CD4-positive, alpha-beta T cell (primary cell): Measurements from ENCODE around the gene RSPH4A. TPM values are rescaled to one million over a fixed set of nuclear protein-coding genes. Genes with fewer than 3 reads are reported as not detected.
A peak's percentile ranks its signal among the peaks of the same experiment; 100 is the strongest.

ENCODE experiments used
- ATAC-seq: fragments of 200-7000 bp; cut with Tn5 transposase; one replicate; pipeline ENCODE4 v1.10.0; 2022; ENCODE audit warnings: mild to moderate bottlenecking; ENCODE audit not compliant: poor library complexity
- CTCF ChIA-PET: fragments of 350-600 bp; sonication (Branson Sonifier 250); formaldehyde crosslinking; loops from one replicate; lab custom pipeline; 2021; ENCODE audit warnings: antibody characterized with exemption, inconsistent platforms; lab: Charles Lee
- POLR2A ChIA-PET: fragments of 350-600 bp; sonication (Branson Sonifier 250); formaldehyde crosslinking; loops from one replicate; lab custom pipeline; 2021; ENCODE audit warnings: antibody characterized with exemption, inconsistent platforms; lab: Charles Lee
- DNase-seq, 14 experiments: peaks; one replicate each; pipeline ENCODE4 v3.0.0-alpha.2; 2013 to 2020; ENCODE audit warnings: mixed read lengths in 2 of 14
- H3K27ac ChIP-seq, 2 donors: one replicate each; pipeline versions ENCODE4 v1.5.1 to v1.7.0; 2013; ENCODE audit warnings: low read length in 2 of 2, low read depth in 1 of 2, mild to moderate bottlenecking in 1 of 2
- H3K27me3 ChIP-seq, 2 experiments: 1 replicate in 1 of 2; 2 replicates in 1 of 2; pipeline versions ENCODE4 v1.6.1 to v1.7.0; 2013; ENCODE audit warnings: low read length in 2 of 2, control low read depth in 1 of 2, mild to moderate bottlenecking in 1 of 2, moderate library complexity in 1 of 2; ENCODE audit not compliant: insufficient read depth in 2 of 2, control insufficient read depth in 1 of 2
- H3K36me3 ChIP-seq: one replicate; pipeline ENCODE4 v1.6.1; 2013; ENCODE audit warnings: low read length, control low read depth; ENCODE audit not compliant: insufficient read depth
- H3K4me1 ChIP-seq: one replicate; pipeline ENCODE4 v1.6.1; 2013; ENCODE audit warnings: low read length, control low read depth; ENCODE audit not compliant: insufficient read depth
- H3K4me3 ChIP-seq: one replicate; pipeline ENCODE4 v1.5.1; 2013; ENCODE audit warnings: mild to moderate bottlenecking, low read length, moderate library complexity
- H3K9me3 ChIP-seq, 2 experiments: 1 replicate in 1 of 2; 2 replicates in 1 of 2; pipeline versions ENCODE4 v1.6.1 to v1.7.0; 2013; ENCODE audit warnings: low read length in 2 of 2, mild to moderate bottlenecking in 2 of 2, control low read depth in 1 of 2, moderate library complexity in 1 of 2; ENCODE audit not compliant: control insufficient read depth in 1 of 2, insufficient read depth in 1 of 2
- H3K27ac Mint-ChIP-seq: one replicate; pipeline ENCODE4 v1.8.0; 2020; ENCODE audit warnings: mixed read lengths
- H3K27me3 Mint-ChIP-seq: one replicate; pipeline ENCODE4 v1.8.0; 2021; ENCODE audit warnings: mixed read lengths
- H3K36me3 Mint-ChIP-seq: one replicate; pipeline ENCODE4 v1.8.0; 2021; ENCODE audit warnings: low read depth, mixed read lengths
- H3K4me1 Mint-ChIP-seq: one replicate; pipeline ENCODE4 v1.8.0; 2021; ENCODE audit warnings: low read depth, mixed read lengths
- H3K4me3 Mint-ChIP-seq: one replicate; pipeline ENCODE4 v1.8.0; 2020; ENCODE audit warnings: mild to moderate bottlenecking, mixed read lengths
- H3K9me3 Mint-ChIP-seq: one replicate; pipeline ENCODE4 v1.8.0; 2020; ENCODE audit warnings: mixed read lengths
- intact Hi-C, 2 experiments: fragments of 100-400 bp; cut with DNase I in 1 of 2; cut with micrococcal nuclease in 1 of 2; formaldehyde crosslinking; loops; one replicate each; pipeline versions ENCODE4 v1.15.1 to v1.9.0; 2023 to 2025; cut with DNase I, micrococcal nuclease
- total RNA-seq, 174 experiments: library from RNA in 2 of 174; stranded (reverse) in 2 of 174; gene quantifications; one replicate each; pipeline ENCODE4 v1.2.3 and lab custom pipeline; 2021 to 2026
- TF ChIP-seq, protein P1 (sequence below): fragments of 200-600 bp; IDR thresholded peaks from one replicate; pipeline ENCODE4 v1.8.0; 2022; ENCODE audit warnings: antibody characterized with exemption, mild to moderate bottlenecking

RSPH4A gene
- total RNA-seq, 2 experiments from 2014 or later: 0.56 to 0.88 TPM

GRCh38 chr6:116672306-116672705, 56.0 kb downstream of the RSPH4A start:
- no peak overlapping the region for H3K4me3 ChIP-seq
- H3K4me1 Mint-ChIP-seq: peaks cover 14% of the 10 kb centered on the region
- H3K27me3 Mint-ChIP-seq: no peaks in the 10 kb centered on the region
- ChIA-PET CTCF (no interaction called here), POLR2A (interaction anchor here (1.5 kb wide), 1 partner anchor 8 kb away, joined by 4 read pairs; no protein-coding TSS in a partner anchor)
- intact Hi-C loops: loop anchor here in 1 of 2 experiments (5.0 kb wide), 1 partner anchor 1005 kb away; the partner anchor contains the start of gene NUS1
- no peaks in the 10 kb centered on the region for H3K36me3 ChIP-seq
- TF ChIP-seq, protein P1, sequence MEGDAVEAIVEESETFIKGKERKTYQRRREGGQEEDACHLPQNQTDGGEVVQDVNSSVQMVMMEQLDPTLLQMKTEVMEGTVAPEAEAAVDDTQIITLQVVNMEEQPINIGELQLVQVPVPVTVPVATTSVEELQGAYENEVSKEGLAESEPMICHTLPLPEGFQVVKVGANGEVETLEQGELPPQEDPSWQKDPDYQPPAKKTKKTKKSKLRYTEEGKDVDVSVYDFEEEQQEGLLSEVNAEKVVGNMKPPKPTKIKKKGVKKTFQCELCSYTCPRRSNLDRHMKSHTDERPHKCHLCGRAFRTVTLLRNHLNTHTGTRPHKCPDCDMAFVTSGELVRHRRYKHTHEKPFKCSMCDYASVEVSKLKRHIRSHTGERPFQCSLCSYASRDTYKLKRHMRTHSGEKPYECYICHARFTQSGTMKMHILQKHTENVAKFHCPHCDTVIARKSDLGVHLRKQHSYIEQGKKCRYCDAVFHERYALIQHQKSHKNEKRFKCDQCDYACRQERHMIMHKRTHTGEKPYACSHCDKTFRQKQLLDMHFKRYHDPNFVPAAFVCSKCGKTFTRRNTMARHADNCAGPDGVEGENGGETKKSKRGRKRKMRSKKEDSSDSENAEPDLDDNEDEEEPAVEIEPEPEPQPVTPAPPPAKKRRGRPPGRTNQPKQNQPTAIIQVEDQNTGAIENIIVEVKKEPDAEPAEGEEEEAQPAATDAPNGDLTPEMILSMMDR: no peak
- no peaks in the 10 kb centered on the region for H3K9me3 ChIP-seq
- no peak overlapping the region for H3K27ac Mint-ChIP-seq
- peaks cover 13% of the 10 kb centered on the region for H3K4me1 ChIP-seq
- peaks cover 9% of the 10 kb centered on the region for H3K36me3 Mint-ChIP-seq
- no peak overlapping the region for H3K27ac ChIP-seq
- ATAC-seq (no peak), DNase-seq (no peak)
- no peaks in the 10 kb centered on the region for H3K27me3 ChIP-seq
- H3K4me3 Mint-ChIP-seq: no peak overlapping the region
- no peaks in the 10 kb centered on the region for H3K9me3 Mint-ChIP-seq

GRCh38 chr6:116676021-116676420, 59.7 kb downstream of the RSPH4A start:
- intact Hi-C loops: no loop called here
- peaks cover 9% of the 10 kb centered on the region for H3K4me1 ChIP-seq
- DNase-seq (no peak), ATAC-seq (no peak)
- no peaks in the 10 kb centered on the region for H3K27me3 Mint-ChIP-seq
- no peaks in the 10 kb centered on the region for H3K9me3 ChIP-seq
- H3K36me3 Mint-ChIP-seq: peaks cover 5% of the 10 kb centered on the region
- H3K9me3 Mint-ChIP-seq: no peaks in the 10 kb centered on the region
- H3K36me3 ChIP-seq: no peaks in the 10 kb centered on the region
- no peak overlapping the region for H3K4me3 Mint-ChIP-seq
- POLR2A ChIA-PET: no interaction called here
- H3K27ac ChIP-seq: no peak overlapping the region
- no peak overlapping the region for H3K4me3 ChIP-seq
- peaks cover 17% of the 10 kb centered on the region for H3K4me1 Mint-ChIP-seq
- no peaks in the 10 kb centered on the region for H3K27me3 ChIP-seq
- no peak overlapping the region for H3K27ac Mint-ChIP-seq
- TF ChIP-seq, protein P1: no peak
- CTCF ChIA-PET: no interaction called here

GRCh38 chr6:116680880-116681672, 64.8 kb downstream of the RSPH4A start, which contains the start of gene KPNA5:
Gene KPNA5, plus strand, starts transcription at chr6:116681211. Its CDS starts 124 bp downstream, at chr6:116681335.
- H3K4me3 ChIP-seq: peak within 1 kb of the TSS; percentile 82
- peak; percentile 93 for ATAC-seq
- H3K4me1 ChIP-seq: peaks cover 28% of the 10 kb centered on the region
- CTCF ChIA-PET: interaction anchor here (0.7 to 2.7 kb wide), 4 partner anchors 11 to 15 kb away, joined by 3 to 7 read pairs (median 4); partner anchors contain the start of gene ZUP1
- H3K27me3 Mint-ChIP-seq: no peaks in the 10 kb centered on the region
- no peaks in the 10 kb centered on the region for H3K36me3 ChIP-seq
- POLR2A ChIA-PET: interaction anchor here (0.6 to 3.5 kb wide), 11 partner anchors 9 to 580 kb away, joined by 3 to 46 read pairs (median 5); partner anchors contain the start of genes CALHM4, NT5DC1, RWDD1 and TSPYL1
- H3K27me3 ChIP-seq: no peaks in the 10 kb centered on the region
- intact Hi-C loops: loop anchor here (1.0 to 10.0 kb wide), 3 partner anchors 13 to 576 kb away; partner anchors contain the start of genes NT5DC1 (in 1 of the 2) and ZUP1 (in 1 of the 2)
- H3K4me1 Mint-ChIP-seq: peaks cover 59% of the 10 kb centered on the region
- no peaks in the 10 kb centered on the region for H3K9me3 ChIP-seq
- H3K9me3 Mint-ChIP-seq: no peaks in the 10 kb centered on the region
- TF ChIP-seq, protein P1: no peak
- peak within 1 kb of the TSS; percentile 94 for H3K27ac Mint-ChIP-seq
- peak within 1 kb of the TSS; percentile 99 for H3K4me3 Mint-ChIP-seq
- peak within 1 kb of the TSS; percentile 85 to 89 for H3K27ac ChIP-seq
- DNase-seq: peak; percentile 83 to 96 (median 90)
- peaks cover 40% of the 10 kb centered on the region for H3K36me3 Mint-ChIP-seq
